Activated CD8-positive, alpha-beta T cell treated with anti-CD3 and anti-CD28 coated beads for 36 hours (primary cell): Measurements from ENCODE around the gene SLC2A13. TPM values are rescaled to one million over a fixed set of nuclear protein-coding genes. Genes with fewer than 3 reads are reported as not detected.

ENCODE experiments used
- ATAC-seq: fragments of 200-7000 bp; cut with Tn5 transposase; one replicate; pipeline ENCODE4 v1.10.0; 2021; ENCODE audit warnings: mild to moderate bottlenecking, moderate library complexity
- CTCF ChIA-PET: fragments of 350-600 bp; sonication (Branson Sonifier 250); formaldehyde crosslinking; loops from one replicate; lab custom pipeline; 2021; ENCODE audit warnings: antibody characterized with exemption; lab: Charles Lee
- POLR2A ChIA-PET: fragments of 350-600 bp; sonication (Branson Sonifier 250); formaldehyde crosslinking; loops from one replicate; lab custom pipeline; 2021; ENCODE audit warnings: antibody characterized with exemption; lab: Charles Lee
- DNase-seq: peaks from one replicate; pipeline ENCODE4 v3.0.0-alpha.2; 2020
- H3K27ac Mint-ChIP-seq: one replicate; pipeline ENCODE4 v1.8.0; 2021; ENCODE audit warnings: mild to moderate bottlenecking, mixed read lengths
- H3K27me3 Mint-ChIP-seq: one replicate; pipeline ENCODE4 v1.8.0; 2021; ENCODE audit warnings: mixed read lengths
- H3K36me3 Mint-ChIP-seq: one replicate; pipeline ENCODE4 v1.8.0; 2021; ENCODE audit warnings: low read depth, mixed read lengths
- H3K4me1 Mint-ChIP-seq: one replicate; pipeline ENCODE4 v1.8.0; 2021; ENCODE audit warnings: low read depth, mixed read lengths
- H3K4me3 Mint-ChIP-seq: one replicate; pipeline ENCODE4 v1.8.0; 2021; ENCODE audit warnings: mild to moderate bottlenecking, moderate library complexity, mixed read lengths
- H3K9me3 Mint-ChIP-seq: one replicate; pipeline ENCODE4 v1.8.0; 2021; ENCODE audit warnings: mixed read lengths
- CTCF ChIP-seq: fragments of 200-600 bp; IDR thresholded peaks from one replicate; pipeline ENCODE4 v1.8.0; 2022; ENCODE audit warnings: antibody characterized with exemption, mild to moderate bottlenecking
- intact Hi-C: fragments of 100-400 bp; cut with micrococcal nuclease; formaldehyde crosslinking; loops from one replicate; pipeline ENCODE4 v1.10.0; 2022
- total RNA-seq, 2 experiments: library from RNA; stranded (reverse); gene quantifications; one replicate each; pipeline ENCODE4 v1.2.3, GENCODE V29; 2021

Gene SLC2A13
- total RNA-seq, 2 experiments from 2014 or later: 9.0 to 9.3 TPM

DNA sequence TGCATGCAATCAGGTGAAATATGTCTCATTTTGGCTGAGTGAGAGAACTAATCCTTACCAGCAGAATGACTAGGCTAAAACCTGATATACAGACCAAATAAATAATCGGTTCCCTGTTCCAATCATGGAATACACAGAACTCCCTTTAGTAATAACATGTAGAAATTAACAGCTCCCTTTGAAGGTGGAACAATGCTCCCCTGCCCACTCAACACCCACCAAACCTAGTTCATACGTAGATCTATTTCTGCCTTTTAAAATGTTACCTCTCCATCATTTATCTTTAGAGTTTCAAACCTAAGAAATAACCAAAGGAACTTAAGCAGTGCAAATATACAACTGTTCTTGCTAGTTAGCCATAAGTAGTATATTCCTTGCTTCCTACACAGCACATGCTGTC, 332.6 kb downstream of the SLC2A13 start:
- DNase-seq (no peak), ATAC-seq (no peak)
- H3K27me3 Mint-ChIP-seq: no peaks in the 10 kb centered on the region
- H3K27ac Mint-ChIP-seq: no peak overlapping the region
- H3K9me3 Mint-ChIP-seq: no peaks in the 10 kb centered on the region
- CTCF ChIA-PET: no interaction called here
- no peaks in the 10 kb centered on the region for H3K4me1 Mint-ChIP-seq
- H3K36me3 Mint-ChIP-seq: no peaks in the 10 kb centered on the region
- TF ChIP-seq CTCF: no peak
- no peak overlapping the region for H3K4me3 Mint-ChIP-seq
- intact Hi-C loops: loop anchor here (10.0 kb wide), 1 partner anchor 212 kb away; no protein-coding TSS in a partner anchor
- POLR2A ChIA-PET: no interaction called here

GRCh38 chr12:39772821-39773259, 333.0 kb downstream of the SLC2A13 start:
- H3K27me3 Mint-ChIP-seq: no peaks in the 10 kb centered on the region
- H3K9me3 Mint-ChIP-seq: peaks cover 2% of the 10 kb centered on the region
- CTCF ChIA-PET: no interaction called here
- no peaks in the 10 kb centered on the region for H3K4me1 Mint-ChIP-seq
- H3K27ac Mint-ChIP-seq: no peak overlapping the region
- intact Hi-C loops: loop anchor here (10.0 kb wide), 1 partner anchor 212 kb away; no protein-coding TSS in a partner anchor
- no peak for TF ChIP-seq CTCF
- no peaks in the 10 kb centered on the region for H3K36me3 Mint-ChIP-seq
- POLR2A ChIA-PET: no interaction called here
- no peak for ATAC-seq
- no peak overlapping the region for H3K4me3 Mint-ChIP-seq
- DNase-seq: no peak

- H3K36me3 Mint-ChIP-seq: no peaks in the 10 kb centered on the region
- intact Hi-C loops: loop anchor here (10.0 kb wide), 1 partner anchor 213 kb away; no protein-coding TSS in a partner anchor
- peaks cover 2% of the 10 kb centered on the region for H3K9me3 Mint-ChIP-seq
- H3K27ac Mint-ChIP-seq: no peak overlapping the region
- ChIA-PET CTCF (no interaction called here), POLR2A (no interaction called here)
- no peaks in the 10 kb centered on the region for H3K4me1 Mint-ChIP-seq
- no peak for ATAC-seq
- no peak for TF ChIP-seq CTCF
- no peaks in the 10 kb centered on the region for H3K27me3 Mint-ChIP-seq
- DNase-seq: no peak
- no peak overlapping the region for H3K4me3 Mint-ChIP-seq
Measured at GRCh38 chr12:39771456-39771855, 334.4 kb downstream of the SLC2A13 start.

- TF ChIP-seq CTCF: peak; percentile 84
- no peaks in the 10 kb centered on the region for H3K27me3 Mint-ChIP-seq
- peaks cover 2% of the 10 kb centered on the region for H3K9me3 Mint-ChIP-seq
- no peaks in the 10 kb centered on the region for H3K4me1 Mint-ChIP-seq
- ChIA-PET CTCF (interaction anchor here (0.8 to 1.6 kb wide), 2 partner anchors 12 to 222 kb away, joined by 3 read pairs; no protein-coding TSS in a partner anchor), POLR2A (no interaction called here)
- DNase-seq: no peak
- intact Hi-C loops: loop anchor here (2.0 kb wide), 1 partner anchor 342 kb away; the partner anchor contains the start of gene SLC2A13
- H3K4me3 Mint-ChIP-seq: no peak overlapping the region
- no peak overlapping the region for H3K27ac Mint-ChIP-seq
- ATAC-seq: peak; percentile 64
- H3K36me3 Mint-ChIP-seq: no peaks in the 10 kb centered on the region
Measured at GRCh38 chr12:39764944-39765560, 340.8 kb downstream of the SLC2A13 start.

DNA sequence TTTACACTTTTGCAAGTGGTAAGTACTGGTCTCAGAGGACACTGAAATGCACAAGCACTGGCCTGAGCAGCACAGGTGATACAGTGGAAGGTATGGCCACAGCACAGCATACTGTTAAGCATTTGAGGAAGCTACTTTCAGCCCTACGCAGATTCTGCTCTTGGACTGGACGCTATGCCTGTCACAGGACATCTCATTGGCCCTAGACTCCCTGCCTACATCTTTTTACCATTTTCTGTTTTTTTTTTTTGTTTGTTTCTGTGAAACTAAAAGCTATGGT, 342.1 kb downstream of the SLC2A13 start:
- no peaks in the 10 kb centered on the region for H3K27me3 Mint-ChIP-seq
- peaks cover 2% of the 10 kb centered on the region for H3K9me3 Mint-ChIP-seq
- H3K4me3 Mint-ChIP-seq: no peak overlapping the region
- no peak for TF ChIP-seq CTCF
- intact Hi-C loops: loop anchor here (2.0 kb wide), 1 partner anchor 343 kb away; the partner anchor contains the start of gene SLC2A13
- ChIA-PET CTCF (no interaction called here), POLR2A (no interaction called here)
- no peak overlapping the region for H3K27ac Mint-ChIP-seq
- no peaks in the 10 kb centered on the region for H3K36me3 Mint-ChIP-seq
- ATAC-seq (no peak), DNase-seq (no peak)
- no peaks in the 10 kb centered on the region for H3K4me1 Mint-ChIP-seq
